ENCODE results near the gene SHMT1. TPM values are rescaled to one million over a fixed set of nuclear protein-coding genes. Genes with fewer than 3 reads are reported as not detected.
"Not testable (repeated sequence)": the region's sequence is repeated elsewhere in the genome, so short reads cannot be mapped to it uniquely, and the experiment has no call there.

The SHMT1 gene
- polyA plus RNA-seq (2011; rRNA removed) (4.0 and 4.3 TPM in 2 replicates), polyA minus RNA-seq (2011; rRNA and poly(A)+ RNA removed) (4.7 and 5.7 TPM in 2 replicates)

DNA sequence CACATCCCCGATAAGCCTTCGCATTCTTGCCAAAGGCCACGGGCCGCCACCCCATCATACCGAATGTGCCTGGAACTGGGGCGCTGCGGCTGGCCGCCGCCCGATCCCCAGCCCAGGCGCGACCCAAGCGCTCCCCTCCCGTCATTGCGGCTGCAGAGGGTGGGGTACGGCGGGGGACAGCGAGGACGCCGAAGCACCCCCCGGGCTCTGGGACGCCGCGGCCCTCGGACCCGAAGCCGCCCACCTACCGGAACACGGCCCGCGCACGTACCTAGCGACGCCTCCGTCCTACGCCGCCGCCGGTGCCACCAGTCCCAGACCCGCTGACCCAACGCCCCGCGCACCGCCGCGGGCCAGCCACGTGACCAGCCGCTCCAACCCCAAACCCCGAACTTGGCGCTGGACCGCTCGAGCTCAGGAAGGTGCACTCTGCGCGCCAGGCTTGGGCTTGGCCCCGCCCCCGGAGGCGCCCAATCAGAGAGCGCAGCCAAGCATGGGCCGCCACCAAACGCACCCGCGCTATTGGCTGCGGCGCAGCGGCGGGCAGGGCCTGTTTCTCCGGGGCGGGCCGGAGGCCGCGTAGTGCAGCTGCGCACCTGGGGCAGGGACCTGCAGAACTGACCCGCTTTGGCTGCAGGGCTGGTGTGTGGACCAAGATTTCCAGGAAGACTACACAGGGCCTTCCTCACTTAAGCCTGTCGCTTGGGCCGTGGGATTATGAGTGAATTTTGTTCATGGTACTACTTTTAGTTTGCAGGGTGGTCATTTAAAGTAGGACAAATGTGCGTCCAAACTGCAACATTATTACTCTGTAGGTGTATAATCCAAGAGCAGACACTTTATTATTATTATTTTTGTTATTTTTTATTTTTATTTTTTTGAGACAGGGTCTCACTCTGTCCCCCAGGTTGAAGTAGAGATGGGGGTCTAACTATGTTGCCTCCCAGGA lies at the start of gene SHMT1:
SHMT1 (minus strand) TSS at position 450 of the 949 bp plus-strand sequence. CDS start 7,569 bp downstream, outside the sequence.
- no peak within 1 kb of the TSS for H3K27ac ChIP-seq (ENCODE audit: low read depth, low read length)
- H3K9me3 ChIP-seq (ENCODE audit: control insufficient read depth, insufficient read depth, low read length): no peaks in the 10 kb centered on the region; the same call in 1 of the 2 replicates
- no peak for TF ChIP-seq CTCF (IDR thresholded peaks at IDR 0.05; ENCODE audit: low read depth, low read length)

GRCh38 chr17:18412001-18412538 lies 48.7 kb upstream of the SHMT1 start:
- CTCF ChIA-PET; DNase-seq (ENCODE audit: low read depth, low spot score); H3K27me3 ChIP-seq (ENCODE audit: control insufficient read depth, insufficient read depth, low read length); H3K4me3 ChIP-seq (ENCODE audit: low read depth, low read length); POLR2A ChIA-PET; H3K9me3 ChIP-seq (ENCODE audit: control insufficient read depth, insufficient read depth, low read length); H3K27ac ChIP-seq (ENCODE audit: low read depth, low read length): not testable (repeated sequence)

More for the DNA sequence above, at the start of gene SHMT1:
- H3K4me3 ChIP-seq (ENCODE audit: low read depth, low read length): peak within 1 kb of the TSS; percentile 77
- peak; percentile 41 for DNase-seq (ENCODE audit: low read depth, low spot score)
- H3K27me3 ChIP-seq (ENCODE audit: control insufficient read depth, insufficient read depth, low read length): no peaks in the 10 kb centered on the region
- POLR2A ChIA-PET: interaction anchor here (0.7 to 1.0 kb wide), 3 partner anchors 31 to 640 kb away, joined by 3 to 5 read pairs (median 3); no protein-coding TSS in a partner anchor
- CTCF ChIA-PET: no interaction called here

- CTCF ChIA-PET; POLR2A ChIA-PET; H3K27me3 ChIP-seq (ENCODE audit: control insufficient read depth, insufficient read depth, low read length); H3K9me3 ChIP-seq (ENCODE audit: control insufficient read depth, insufficient read depth, low read length); DNase-seq (ENCODE audit: low read depth, low spot score): not testable (repeated sequence)
- Histone ChIP-seq H3K27ac (ENCODE audit: low read depth, low read length) (peak overlapping the region; percentile 75), H3K4me3 (ENCODE audit: low read depth, low read length) (peak overlapping the region; percentile 64)
These were observed 48.1 kb upstream of the SHMT1 start for GRCh38 chr17:18411377-18411864.

GRCh38 chr17:18410736-18411135 lies 47.4 kb upstream of the SHMT1 start:
- H3K9me3 ChIP-seq (ENCODE audit: control insufficient read depth, insufficient read depth, low read length); CTCF ChIA-PET; POLR2A ChIA-PET; H3K27ac ChIP-seq (ENCODE audit: low read depth, low read length); H3K27me3 ChIP-seq (ENCODE audit: control insufficient read depth, insufficient read depth, low read length); DNase-seq (ENCODE audit: low read depth, low spot score): not testable (repeated sequence)
- peak overlapping the region; percentile 64 for H3K4me3 ChIP-seq (ENCODE audit: low read depth, low read length)

DNA sequence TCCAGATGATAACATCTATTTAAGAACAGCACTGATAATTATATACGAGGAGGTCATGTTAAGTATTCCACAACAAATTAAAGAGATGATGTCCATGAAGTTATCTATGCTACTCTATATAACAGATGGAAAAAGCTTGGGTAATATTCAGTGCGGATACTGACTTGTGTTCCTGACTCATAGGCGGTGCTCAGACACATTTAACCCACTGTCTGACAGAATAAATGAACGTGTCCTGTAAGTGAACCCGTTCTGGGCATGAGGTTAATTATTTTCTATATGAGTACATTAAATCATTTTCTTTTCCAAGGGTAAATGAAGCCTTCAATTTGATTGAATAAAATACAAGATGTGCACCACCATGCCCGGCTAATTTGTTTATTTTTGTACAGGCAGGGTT lies 46.0 kb upstream of the SHMT1 start:
- H3K27me3 ChIP-seq (ENCODE audit: control insufficient read depth, insufficient read depth, low read length); H3K27ac ChIP-seq (ENCODE audit: low read depth, low read length); H3K4me3 ChIP-seq (ENCODE audit: low read depth, low read length); CTCF ChIA-PET; DNase-seq (ENCODE audit: low read depth, low spot score); POLR2A ChIA-PET; H3K9me3 ChIP-seq (ENCODE audit: control insufficient read depth, insufficient read depth, low read length): not testable (repeated sequence)

DNA sequence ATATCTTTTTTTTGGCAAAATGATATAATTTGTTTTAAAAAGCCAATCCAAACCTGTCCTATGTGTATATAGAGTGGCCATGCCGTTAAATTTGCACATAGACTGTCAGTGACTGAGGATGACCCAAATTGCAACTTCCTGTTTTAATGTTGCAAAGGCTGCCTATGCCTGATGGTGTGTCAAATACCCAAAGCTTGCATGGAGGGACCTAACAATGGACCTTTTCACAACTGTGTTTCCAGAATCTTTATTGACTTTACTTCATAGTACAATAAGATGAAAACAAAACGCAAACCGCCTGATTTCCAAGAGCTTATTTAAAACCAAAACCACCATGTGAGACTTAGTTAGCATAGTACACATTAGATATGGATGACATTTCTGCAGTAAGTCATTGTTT lies 45.6 kb upstream of the SHMT1 start:
- CTCF ChIA-PET; H3K9me3 ChIP-seq (ENCODE audit: control insufficient read depth, insufficient read depth, low read length); DNase-seq (ENCODE audit: low read depth, low spot score); H3K27ac ChIP-seq (ENCODE audit: low read depth, low read length); H3K27me3 ChIP-seq (ENCODE audit: control insufficient read depth, insufficient read depth, low read length); POLR2A ChIA-PET; H3K4me3 ChIP-seq (ENCODE audit: low read depth, low read length): not testable (repeated sequence)

DNA sequence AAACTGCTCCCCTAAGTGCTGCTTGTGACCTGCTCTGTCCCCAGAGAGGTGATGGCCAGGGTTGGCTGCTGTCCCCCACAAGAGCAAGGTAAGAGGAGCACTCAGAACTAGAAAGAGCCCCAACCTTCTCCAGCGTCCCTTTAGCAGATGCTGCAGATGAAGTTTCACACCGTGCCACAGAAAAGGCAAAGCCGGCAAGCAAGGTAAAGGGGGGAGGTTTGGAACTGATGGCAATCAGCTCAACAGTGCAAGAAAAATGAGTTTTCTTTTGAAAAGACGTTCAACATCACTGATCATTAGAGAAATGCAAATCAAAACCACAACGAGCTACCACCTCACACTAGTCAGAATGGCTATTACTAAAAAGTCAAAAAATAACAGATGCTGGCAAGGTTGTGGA lies 40.3 kb upstream of the SHMT1 start:
- H3K27me3 ChIP-seq (ENCODE audit: control insufficient read depth, insufficient read depth, low read length); DNase-seq (ENCODE audit: low read depth, low spot score); H3K9me3 ChIP-seq (ENCODE audit: control insufficient read depth, insufficient read depth, low read length); H3K4me3 ChIP-seq (ENCODE audit: low read depth, low read length); POLR2A ChIA-PET; H3K27ac ChIP-seq (ENCODE audit: low read depth, low read length); CTCF ChIA-PET: not testable (repeated sequence)

GRCh38 chr17:18403166-18403565 lies 39.8 kb upstream of the SHMT1 start:
- H3K9me3 ChIP-seq (ENCODE audit: control insufficient read depth, insufficient read depth, low read length); CTCF ChIA-PET; H3K27ac ChIP-seq (ENCODE audit: low read depth, low read length); H3K27me3 ChIP-seq (ENCODE audit: control insufficient read depth, insufficient read depth, low read length); DNase-seq (ENCODE audit: low read depth, low spot score); POLR2A ChIA-PET; H3K4me3 ChIP-seq (ENCODE audit: low read depth, low read length): not testable (repeated sequence)

DNA sequence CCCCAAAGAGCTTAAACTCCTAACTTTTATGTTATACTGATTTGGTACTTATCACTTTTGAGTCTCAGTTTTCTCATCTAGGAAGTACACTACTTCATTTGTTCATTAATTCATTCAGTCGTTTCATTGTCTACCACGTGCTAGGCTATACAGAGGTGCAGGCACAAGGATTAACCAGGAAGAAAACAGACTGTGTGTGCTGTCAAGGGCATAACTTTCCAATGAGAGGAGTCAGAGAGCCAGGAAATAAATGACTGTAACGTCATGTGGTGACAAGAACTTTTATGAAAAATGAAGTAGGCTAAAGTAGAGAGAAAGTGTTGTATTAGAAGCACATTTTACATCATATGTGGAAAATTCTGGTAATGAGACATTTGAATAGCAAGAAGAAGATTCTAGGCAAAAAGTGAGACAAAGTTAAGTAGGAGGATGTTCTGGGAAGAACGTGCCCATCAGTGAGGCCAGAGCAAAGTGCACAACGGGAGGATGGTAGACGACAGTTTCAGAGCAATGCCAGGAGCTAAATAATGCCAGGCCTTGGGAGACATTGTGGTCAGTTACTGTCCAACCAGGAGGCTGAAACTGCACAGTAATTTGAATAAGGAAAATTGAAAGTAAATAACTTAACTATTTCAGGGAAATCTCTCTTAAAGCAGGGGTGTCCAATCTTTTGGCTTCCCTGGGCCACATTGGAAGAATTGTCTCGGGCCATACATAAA lies 38.7 kb upstream of the SHMT1 start:
- H3K27ac ChIP-seq (ENCODE audit: low read depth, low read length); H3K27me3 ChIP-seq (ENCODE audit: control insufficient read depth, insufficient read depth, low read length); DNase-seq (ENCODE audit: low read depth, low spot score); CTCF ChIA-PET; H3K4me3 ChIP-seq (ENCODE audit: low read depth, low read length); H3K9me3 ChIP-seq (ENCODE audit: control insufficient read depth, insufficient read depth, low read length); POLR2A ChIA-PET: not testable (repeated sequence)

- CTCF ChIA-PET; H3K27me3 ChIP-seq (ENCODE audit: control insufficient read depth, insufficient read depth, low read length); H3K9me3 ChIP-seq (ENCODE audit: control insufficient read depth, insufficient read depth, low read length); H3K27ac ChIP-seq (ENCODE audit: low read depth, low read length); DNase-seq (ENCODE audit: low read depth, low spot score); H3K4me3 ChIP-seq (ENCODE audit: low read depth, low read length); POLR2A ChIA-PET: not testable (repeated sequence)
These were observed 25.4 kb upstream of the SHMT1 start for GRCh38 chr17:18388728-18389127.
